PC-9 (cell line): ENCODE data around the gene SPATS2L. TPM values are rescaled to one million over a fixed set of nuclear protein-coding genes. Genes with fewer than 3 reads are reported as not detected.

Experiments used
- BruUV-seq: library from RNA; stranded (reverse); fragments of 400-500 nt; replicated peaks from 2 replicates; lab custom pipeline; 2021; lab: Mats Ljungman, UMichigan
- CTCF ChIA-PET: fragments of 300-600 bp; sonication (Branson Sonifier 250); formaldehyde crosslinking; loops from one replicate; lab custom pipeline; 2022; ENCODE audit warnings: antibody characterized with exemption; lab: Charles Lee
- POLR2A ChIA-PET: fragments of 300-600 bp; sonication (Branson Sonifier 250); formaldehyde crosslinking; loops from one replicate; lab custom pipeline; 2022; ENCODE audit warnings: antibody characterized with exemption; ENCODE audit not compliant: unreplicated experiment; lab: Charles Lee
- DNase-seq, 2 experiments: peaks; one replicate each; pipeline versions ENCODE4 v3.0.0 to v3.0.0-alpha.2; 2015 to 2022; ENCODE audit warnings: mixed read lengths in 1 of 2
- H2AFZ ChIP-seq: fragments of 200-600 bp; sonication (generic); 2 replicates; pipeline ENCODE4 v1.8.1; 2017; ENCODE audit warnings: antibody characterized with exemption
- H3F3A ChIP-seq: fragments of 200-600 bp; sonication (generic); 2 replicates; pipeline ENCODE4 v1.8.1; 2017; ENCODE audit warnings: antibody characterized with exemption, mild to moderate bottlenecking, low read depth; ENCODE audit not compliant: insufficient read depth
- H3K27ac ChIP-seq: fragments of 200-600 bp; sonication (generic); 2 replicates; pipeline ENCODE4 v1.6.1; 2016; ENCODE audit warnings: mixed run types
- H3K27me3 ChIP-seq: fragments of 200-600 bp; sonication (generic); 2 replicates; pipeline ENCODE4 v1.6.1; 2016; ENCODE audit warnings: low read depth, mixed run types; ENCODE audit not compliant: insufficient read depth
- H3K36me3 ChIP-seq: fragments of 200-600 bp; sonication (generic); 2 replicates; pipeline ENCODE4 v1.6.1; 2016; ENCODE audit warnings: low read depth, mixed run types
- H3K4me1 ChIP-seq: fragments of 200-600 bp; sonication (generic); replicated peaks from 2 replicates; pipeline ENCODE4 v1.6.1; 2016; ENCODE audit warnings: mixed run types; ENCODE audit not compliant: insufficient read depth
- H3K4me2 ChIP-seq: fragments of 200-600 bp; sonication (generic); 2 replicates; pipeline ENCODE4 v1.6.1; 2017; ENCODE audit warnings: mixed run types
- H3K4me3 ChIP-seq: fragments of 200-600 bp; sonication (generic); 2 replicates; pipeline ENCODE4 v1.6.1; 2016; ENCODE audit warnings: mixed run types
- H3K79me2 ChIP-seq: fragments of 200-600 bp; sonication (generic); 2 replicates; pipeline ENCODE4 v1.6.1; 2017; ENCODE audit warnings: low read depth, mixed run types
- H3K9me2 ChIP-seq: fragments of 200-600 bp; sonication (generic); 2 replicates; pipeline ENCODE4 v1.8.1; 2017; ENCODE audit warnings: mild to moderate bottlenecking; ENCODE audit not compliant: insufficient read depth
- H3K9me3 ChIP-seq: fragments of 200-600 bp; sonication (generic); 2 replicates; pipeline ENCODE4 v1.8.1; 2016; ENCODE audit warnings: low read depth; ENCODE audit not compliant: insufficient read depth
- H4K20me1 ChIP-seq: fragments of 200-600 bp; sonication (generic); 2 replicates; pipeline ENCODE4 v1.8.1; 2017; ENCODE audit not compliant: insufficient read depth
- CTCF ChIP-seq: fragments of 200-600 bp; sonication (generic); conservative IDR thresholded peaks from 2 replicates; pipeline ENCODE4 v1.6.1; 2017; ENCODE audit warnings: mixed run types, antibody characterized with exemption, mild to moderate bottlenecking, moderate library complexity
- EZH2 ChIP-seq: fragments of 200-600 bp; sonication (generic); IDR thresholded peaks from 2 replicates; pipeline ENCODE4 v1.8.0; 2017; ENCODE audit warnings: antibody characterized with exemption, low read depth
- intact Hi-C: fragments of 100-400 bp; cut with micrococcal nuclease; formaldehyde crosslinking; loops from one replicate; pipeline ENCODE4 v1.10.0; 2022; ENCODE audit not compliant: unreplicated experiment
- total RNA-seq: library from RNA; stranded (reverse); gene quantifications from 2 replicates; pipeline ENCODE4 v1.2.3, GENCODE V29; 2021

SPATS2L gene
- total RNA-seq, 1 experiment from 2014 or later: 199 TPM

GRCh38 chr2:200278694-200279316 is 27.7 kb upstream of the SPATS2L start:
- H3K4me2 ChIP-seq: no peak overlapping the region
- ChIA-PET POLR2A (no interaction called here), CTCF (no interaction called here)
- no peak overlapping the region for H3K4me3 ChIP-seq
- no peaks in the 10 kb centered on the region for H3K4me1 ChIP-seq
- no peaks in the 10 kb centered on the region for H3K9me2 ChIP-seq
- TF ChIP-seq CTCF: no peak
- no peaks in the 10 kb centered on the region for H3K9me3 ChIP-seq
- H3F3A ChIP-seq: no peaks in the 10 kb centered on the region
- no peaks in the 10 kb centered on the region for H3K36me3 ChIP-seq
- no peak for DNase-seq
- no peak overlapping the region for H3K27ac ChIP-seq
- H3K27me3 ChIP-seq: no peaks in the 10 kb centered on the region
- H2AFZ ChIP-seq: no peak overlapping the region
- H3K79me2 ChIP-seq: no peaks in the 10 kb centered on the region
- no peaks in the 10 kb centered on the region for H4K20me1 ChIP-seq
- BruUV-seq: no TSS peak
- intact Hi-C loops: no loop called here

GRCh38 chr2:200279857-200280256 is 26.6 kb upstream of the SPATS2L start:
- Histone ChIP-seq H3K4me1 (no peaks in the 10 kb centered on the region), H3K9me2 (no peaks in the 10 kb centered on the region), H3K27me3 (no peaks in the 10 kb centered on the region), H3K4me3 (no peak overlapping the region), H3F3A (no peaks in the 10 kb centered on the region), H3K36me3 (no peaks in the 10 kb centered on the region), H3K9me3 (no peaks in the 10 kb centered on the region), H3K4me2 (no peak overlapping the region), H3K27ac (no peak overlapping the region), H3K79me2 (no peaks in the 10 kb centered on the region), H2AFZ (no peak overlapping the region), H4K20me1 (no peaks in the 10 kb centered on the region)
- POLR2A ChIA-PET: no interaction called here
- no TSS peak for BruUV-seq
- CTCF ChIA-PET: no interaction called here
- intact Hi-C loops: no loop called here
- no peak for DNase-seq
- TF ChIP-seq CTCF (no peak), EZH2 (no peak)

GRCh38 chr2:200286578-200286977 is 19.9 kb upstream of the SPATS2L start:
- ChIA-PET CTCF (no interaction called here), POLR2A (no interaction called here)
- intact Hi-C loops: no loop called here

More at GRCh38 chr2:200286578-200286977, 19.9 kb upstream of the SPATS2L start:
- H3F3A ChIP-seq: peaks cover 4% of the 10 kb centered on the region; the same call in 1 of the 2 replicates
- no peak for DNase-seq
- H3K27me3 ChIP-seq: no peaks in the 10 kb centered on the region
- H3K4me2 ChIP-seq: no peak overlapping the region
- no peaks in the 10 kb centered on the region; the same call in 1 of the 2 replicates for H3K9me3 ChIP-seq
- H3K27ac ChIP-seq: no peak overlapping the region
- H3K36me3 ChIP-seq: no peaks in the 10 kb centered on the region
- BruUV-seq: no TSS peak
- H3K4me1 ChIP-seq: peaks cover 12% of the 10 kb centered on the region
- no peak overlapping the region for H3K4me3 ChIP-seq
- H2AFZ ChIP-seq: no peak overlapping the region
- no peaks in the 10 kb centered on the region for H3K9me2 ChIP-seq
- H3K79me2 ChIP-seq: no peaks in the 10 kb centered on the region
- no peak for TF ChIP-seq CTCF
- TF ChIP-seq EZH2: no peak
- H4K20me1 ChIP-seq: no peaks in the 10 kb centered on the region
